NCI-H510A treated with DMSO at 0.1 percent for 48 hours (cell line): ENCODE data around the gene ARHGAP6.

ENCODE experiments used
- DNase-seq: peaks from one replicate; lab custom pipeline; 2025; lab: John Stamatoyannopoulos, UW

ARHGAP6 gene

DNA sequence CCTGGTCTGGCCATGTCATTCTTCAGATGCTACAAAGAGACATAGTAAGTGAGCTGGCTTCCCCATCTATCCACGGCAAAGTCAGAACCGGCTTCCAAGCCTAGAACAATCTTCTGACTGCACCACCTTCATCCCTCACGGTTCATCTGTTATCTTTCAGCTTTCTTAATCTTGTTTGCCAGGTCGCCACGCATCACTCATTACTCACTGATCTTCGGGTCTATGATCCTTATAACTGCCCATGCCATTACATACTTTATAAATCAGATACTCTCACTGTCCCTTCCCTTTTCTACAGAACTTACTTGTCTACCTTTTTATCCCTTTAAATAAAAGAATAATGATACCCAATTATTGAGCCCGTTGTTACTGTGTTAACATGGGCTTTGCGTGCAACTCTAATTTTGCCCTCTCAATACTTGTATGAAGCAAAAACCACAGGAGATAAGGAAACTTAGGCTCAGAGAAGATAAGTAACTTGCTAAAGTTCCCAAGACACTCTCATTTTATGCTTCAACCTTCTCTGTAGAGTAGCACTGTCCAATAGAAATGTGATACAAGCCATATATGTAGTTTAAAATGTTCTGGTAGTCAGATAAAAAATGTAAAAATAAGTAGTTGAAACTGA is 200.8 kb downstream of the ARHGAP6 start:
- no peak for DNase-seq

DNA sequence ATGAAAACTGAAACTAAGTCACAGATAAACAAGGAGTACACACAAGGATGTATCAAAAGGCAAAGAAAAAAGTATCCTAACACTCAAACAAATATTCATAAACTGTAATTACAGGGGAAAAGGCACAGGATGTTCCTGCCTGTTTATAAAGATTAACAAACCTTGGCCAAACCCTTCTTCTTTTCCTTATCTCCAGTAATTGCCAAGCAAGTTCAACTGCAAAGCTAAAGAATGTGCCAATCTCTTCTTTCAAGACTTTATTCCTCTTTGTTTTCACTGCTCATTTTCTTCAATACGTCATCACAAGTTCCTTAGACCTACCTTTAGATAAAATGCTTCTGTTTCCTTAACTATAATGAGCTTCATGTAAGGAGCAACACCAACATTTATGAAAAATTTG is 201.3 kb downstream of the ARHGAP6 start:
- DNase-seq, result no peak

DNA sequence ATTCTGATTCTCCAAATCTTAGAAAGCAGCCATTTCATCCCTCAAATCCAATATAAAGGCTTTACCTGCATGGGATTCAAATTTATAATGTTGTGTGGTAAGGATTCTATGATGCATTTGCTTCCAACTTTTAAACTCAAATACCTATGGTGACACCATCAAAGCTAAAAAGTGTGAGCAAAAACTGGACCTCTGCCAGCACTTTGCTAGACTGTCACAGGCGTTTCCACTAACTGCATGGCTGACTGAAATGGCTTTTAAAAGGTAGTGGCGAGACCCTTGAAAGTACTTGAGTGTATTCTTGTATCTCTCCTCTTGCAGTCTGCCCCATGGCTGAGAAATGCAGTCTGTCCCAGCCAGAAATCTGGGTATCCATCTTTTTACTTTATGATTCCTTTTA is 203.1 kb downstream of the ARHGAP6 start:
- no peak for DNase-seq

DNA sequence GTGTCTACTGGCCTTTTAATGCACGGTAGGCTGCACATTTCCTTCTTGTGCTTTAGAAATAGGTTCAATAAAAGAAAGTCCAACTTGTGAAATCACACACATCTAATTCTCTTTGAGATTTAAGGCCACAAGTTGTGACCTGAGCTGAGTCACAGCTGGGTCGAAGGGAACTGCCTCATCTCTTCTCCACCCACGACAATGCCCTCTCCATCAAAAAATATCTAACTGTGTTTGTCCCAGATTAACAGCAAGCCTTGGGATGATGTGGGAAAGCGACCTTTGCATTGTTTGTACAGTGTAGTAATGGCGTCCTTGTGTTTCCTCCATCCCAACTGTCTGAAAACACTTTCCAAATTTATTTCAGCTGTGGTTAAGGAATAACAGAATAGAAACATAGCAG is 203.6 kb downstream of the ARHGAP6 start:
- DNase-seq, result no peak

DNA sequence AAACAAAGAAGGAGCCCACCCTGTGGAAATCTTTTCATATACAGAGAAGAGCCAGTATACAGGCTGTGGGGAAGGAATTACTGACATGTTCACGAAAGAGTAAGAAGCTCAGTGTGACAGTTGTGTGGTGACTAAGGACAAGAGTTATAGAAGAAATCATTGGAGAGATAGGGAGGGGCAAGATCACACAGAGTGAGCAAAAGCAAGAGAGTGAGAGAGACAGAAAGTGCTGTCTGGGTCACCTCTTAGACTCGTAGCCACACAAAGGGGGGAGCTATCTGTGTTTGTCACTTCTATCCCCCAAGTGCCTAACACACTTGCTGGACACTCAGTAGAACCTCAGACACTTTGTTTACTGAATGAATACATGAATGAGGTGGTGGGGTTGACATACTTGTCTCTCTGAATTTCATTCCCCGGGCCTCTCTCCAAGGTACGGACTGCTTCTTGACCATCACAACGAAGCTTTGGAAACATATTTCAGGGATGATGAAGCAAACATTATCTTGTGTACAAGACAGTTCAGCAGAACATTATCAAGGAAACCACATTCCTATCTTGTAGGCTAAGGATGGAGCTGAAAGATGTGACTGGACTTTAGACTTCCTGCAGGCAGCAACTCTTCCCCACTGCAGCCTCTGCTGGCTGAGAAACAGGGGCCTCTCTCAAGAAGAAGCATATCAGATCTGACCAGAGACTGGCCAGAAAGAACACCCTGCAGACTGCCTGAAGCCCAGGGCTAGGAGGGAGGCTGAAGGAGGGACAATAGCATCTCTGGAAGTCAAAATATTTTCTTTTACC is 204.3 kb downstream of the ARHGAP6 start:
- no peak for DNase-seq

DNA sequence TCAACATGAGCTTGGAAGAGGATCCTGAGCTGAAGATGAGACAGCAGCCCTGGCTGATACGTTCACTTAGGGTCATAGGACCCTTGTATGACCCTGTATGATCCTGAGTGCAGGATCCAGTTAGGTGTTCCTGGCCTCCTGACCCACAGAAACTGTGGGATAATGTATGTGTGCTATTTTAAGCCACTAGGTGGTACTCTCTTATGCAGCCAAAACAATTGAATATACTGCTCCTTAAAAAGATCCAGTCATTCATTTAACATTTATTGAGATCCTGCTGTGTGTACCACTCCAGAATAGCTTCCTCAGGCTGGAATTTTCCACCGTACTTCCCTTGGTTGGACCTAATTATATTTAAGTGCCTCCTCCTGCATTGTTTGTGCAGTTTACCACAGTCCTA is 205.4 kb downstream of the ARHGAP6 start:
- DNase-seq, result no peak

DNA sequence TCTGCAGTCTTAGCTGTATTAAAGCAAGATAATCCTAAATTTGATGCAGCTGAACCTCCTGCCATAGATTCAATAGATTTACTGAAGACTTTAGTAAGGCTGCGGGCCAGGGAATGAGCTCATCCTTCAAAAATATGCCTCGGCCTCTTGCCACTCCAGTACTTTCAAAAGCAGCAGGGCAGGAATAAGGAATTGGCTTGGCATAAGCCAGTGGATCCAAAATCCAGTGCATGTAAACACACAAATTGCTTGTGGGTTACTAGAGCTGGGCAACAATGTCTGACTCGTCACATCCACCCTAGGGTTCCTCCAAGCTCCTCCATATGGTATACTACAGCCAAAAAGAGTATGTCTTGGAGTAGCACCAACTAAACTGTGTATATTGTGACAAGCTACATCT is 207.6 kb downstream of the ARHGAP6 start:
- DNase-seq, result no peak

DNA sequence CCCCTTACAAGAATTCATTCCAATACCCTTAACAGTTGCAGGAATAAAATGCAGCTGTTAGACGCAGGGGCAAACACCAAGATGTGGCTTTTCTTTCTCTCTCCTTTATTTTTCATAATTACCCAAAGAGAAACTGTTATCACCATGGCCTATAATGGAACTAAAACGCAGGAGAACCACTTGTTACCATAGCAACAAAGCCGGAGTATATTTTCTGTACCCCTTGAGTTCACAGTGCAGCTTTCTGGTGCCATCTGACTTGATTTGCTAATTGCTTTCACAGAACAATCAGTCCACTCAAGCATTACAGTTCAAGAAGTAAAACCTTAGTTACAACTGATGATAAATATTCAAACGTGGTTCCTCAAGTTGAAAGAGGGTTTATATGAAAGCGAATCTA is 214.6 kb downstream of the ARHGAP6 start:
- no peak for DNase-seq

DNA sequence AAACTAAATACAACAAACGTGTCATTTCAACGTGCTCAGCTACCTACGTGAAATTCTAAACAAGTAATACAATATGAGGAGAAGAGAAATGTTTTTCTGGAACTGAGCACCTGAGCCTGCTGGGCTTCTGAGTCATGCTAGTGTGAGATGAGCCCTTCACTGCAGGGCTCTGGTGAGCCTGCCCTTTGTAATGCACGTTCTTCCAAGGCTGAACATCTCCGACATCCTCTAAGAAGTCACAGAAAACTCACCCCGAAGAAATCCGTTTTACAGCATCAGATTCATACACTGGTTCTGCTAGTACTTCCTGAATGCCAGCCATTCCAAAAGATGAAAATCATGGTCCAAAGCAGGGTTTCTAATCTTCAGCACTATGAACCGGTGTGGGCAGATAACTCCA is 215.4 kb downstream of the ARHGAP6 start:
- DNase-seq, result no peak

DNA sequence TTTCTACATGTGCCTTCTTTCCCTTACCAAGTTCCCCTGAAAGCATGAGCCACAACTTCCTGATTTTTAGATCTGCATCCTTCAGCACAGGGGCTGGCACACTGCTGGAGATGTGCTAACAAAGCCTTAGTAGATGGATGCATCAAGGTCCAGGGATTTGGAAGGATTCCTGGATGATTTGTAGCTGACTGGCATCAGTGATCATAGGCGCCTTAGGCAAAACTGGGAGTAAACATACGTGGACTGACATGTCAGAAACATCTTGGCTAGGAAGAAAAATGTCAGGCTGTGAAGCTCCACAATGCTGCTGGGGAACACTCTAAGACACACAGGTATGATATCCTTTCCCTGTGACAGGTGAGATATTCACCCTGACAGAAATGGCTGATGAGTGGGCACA is 216.1 kb downstream of the ARHGAP6 start:
- no peak for DNase-seq

DNA sequence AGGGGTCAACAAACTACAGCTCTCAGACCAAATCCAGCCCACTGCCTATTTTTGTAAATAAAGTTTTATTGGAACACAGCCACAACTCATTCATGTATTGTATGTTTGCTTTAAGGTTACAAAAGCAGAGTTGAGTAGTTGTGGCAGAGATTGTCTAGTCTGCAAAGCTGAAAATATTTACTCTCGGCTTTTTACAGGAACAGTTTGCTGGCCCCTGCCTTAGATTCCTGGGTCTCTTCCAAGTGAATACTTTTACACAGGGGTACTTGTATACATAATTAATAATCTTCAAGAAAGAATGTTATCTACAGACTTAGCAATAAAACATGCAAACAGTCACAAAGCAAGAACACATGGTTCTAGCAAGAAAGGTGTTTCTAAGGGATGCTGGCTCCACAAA is 218.3 kb downstream of the ARHGAP6 start:
- no peak for DNase-seq

DNA sequence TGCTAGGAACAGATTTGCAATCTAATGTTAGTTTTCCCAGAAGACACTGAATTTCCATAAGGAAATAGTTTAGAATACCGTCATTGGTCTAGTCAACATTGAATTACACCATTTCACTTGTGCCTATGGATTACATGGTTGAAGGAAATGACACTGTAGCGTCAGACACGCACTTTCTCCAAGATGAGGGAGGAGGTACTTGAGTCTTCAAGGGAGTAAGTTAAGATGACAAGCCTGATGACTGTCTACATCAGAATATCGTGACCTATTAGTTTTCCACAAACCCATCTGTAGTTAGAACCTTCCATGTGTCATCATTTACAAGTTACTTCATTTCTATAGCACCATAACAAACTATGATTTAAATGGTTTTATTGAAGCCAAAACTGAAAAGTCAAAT is 218.8 kb downstream of the ARHGAP6 start:
- no peak for DNase-seq

DNA sequence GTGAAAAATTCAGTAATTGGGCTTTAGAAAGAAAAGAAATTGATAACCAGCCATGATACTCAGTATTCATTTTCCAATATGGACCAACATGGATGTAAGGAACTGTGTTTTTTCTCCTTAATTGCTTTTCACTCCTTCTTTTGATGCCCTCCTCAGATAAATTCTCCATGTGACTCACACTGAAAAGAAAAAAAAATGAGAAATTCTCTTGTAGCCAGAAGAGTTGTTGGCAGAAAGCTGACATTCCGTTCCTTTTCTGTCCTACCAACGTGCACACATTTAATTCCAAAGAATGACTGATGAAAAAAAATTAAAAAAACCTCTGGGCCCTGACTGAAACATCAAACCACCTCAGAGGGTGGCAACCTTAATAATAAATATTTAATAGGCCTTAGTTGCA is 219.4 kb downstream of the ARHGAP6 start:
- no peak for DNase-seq

DNA sequence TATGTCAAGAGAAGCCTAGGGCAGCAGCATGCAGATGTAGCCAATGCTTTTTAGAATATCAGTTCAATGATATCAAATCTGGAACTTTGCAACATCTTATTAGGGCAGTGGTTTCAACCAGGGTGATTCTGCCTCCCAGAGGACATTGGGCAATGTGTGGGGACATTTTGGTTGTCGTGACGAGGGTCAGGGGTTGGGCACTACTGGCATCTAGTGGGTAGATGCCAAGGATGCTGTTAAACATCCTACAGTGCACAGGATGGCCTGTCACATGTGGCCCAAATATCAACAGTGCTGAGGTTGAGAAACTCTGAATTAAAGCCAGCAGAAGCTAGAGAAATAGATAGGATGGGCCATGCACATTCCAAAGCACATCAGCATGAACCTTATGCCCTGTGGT is 220.2 kb downstream of the ARHGAP6 start:
- no peak for DNase-seq

DNA sequence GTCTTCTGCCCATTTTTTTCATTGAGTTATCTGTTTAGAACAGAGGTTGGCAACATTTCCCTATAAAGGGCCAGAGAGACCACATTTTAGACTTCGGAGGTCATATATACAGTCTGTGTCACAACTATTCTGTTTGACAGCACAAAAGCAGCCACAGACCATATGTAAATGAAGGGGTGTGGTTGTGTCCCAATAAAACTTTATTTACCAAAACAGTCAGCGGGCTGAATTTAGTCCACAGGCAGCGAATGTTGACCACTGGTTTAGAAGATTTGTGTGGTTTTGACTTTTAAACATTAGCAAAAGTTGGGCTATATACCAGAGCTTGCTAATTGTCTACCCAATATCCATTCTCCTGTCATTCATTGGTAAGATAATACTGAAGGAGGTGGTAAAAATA is 221.7 kb downstream of the ARHGAP6 start:
- DNase-seq, result no peak

DNA sequence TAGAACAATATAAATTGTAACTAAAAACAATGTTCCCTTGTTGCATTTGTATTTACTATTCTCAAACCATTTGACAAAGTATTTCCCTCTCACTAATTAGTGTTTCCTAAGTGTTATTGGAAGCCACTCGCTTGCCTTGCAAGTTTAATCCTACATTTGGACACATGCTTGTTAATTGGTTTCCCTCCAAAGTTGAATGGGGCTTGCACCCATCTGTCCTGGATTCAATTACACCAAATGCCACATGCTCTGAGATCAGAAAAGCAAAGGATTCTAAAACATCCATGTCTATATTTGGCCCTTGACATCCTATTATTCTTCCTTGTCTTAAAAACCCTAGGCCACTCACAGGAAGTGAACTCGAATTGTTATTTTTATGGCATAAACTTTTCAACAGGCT is 225.9 kb downstream of the ARHGAP6 start:
- DNase-seq, result no peak

DNA sequence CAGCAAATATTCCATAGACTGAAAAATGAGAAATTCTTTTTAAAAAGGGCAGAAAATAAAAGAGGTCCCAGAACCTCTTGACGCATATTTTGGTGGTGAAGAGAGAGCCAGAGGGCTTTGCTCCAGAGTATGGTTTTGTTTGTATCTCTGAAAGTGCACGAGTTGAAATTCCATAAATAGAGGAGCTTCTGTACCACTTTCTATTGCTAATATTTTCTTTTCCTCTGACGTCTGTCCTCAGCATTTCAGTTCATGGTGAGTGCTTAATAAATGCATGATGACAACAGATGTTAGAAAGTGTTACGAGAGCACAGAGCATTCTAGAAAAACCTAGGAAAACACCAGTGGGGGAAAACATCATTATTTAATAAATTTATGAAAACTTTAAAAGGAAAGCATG is 227.0 kb downstream of the ARHGAP6 start:
- DNase-seq, result no peak

DNA sequence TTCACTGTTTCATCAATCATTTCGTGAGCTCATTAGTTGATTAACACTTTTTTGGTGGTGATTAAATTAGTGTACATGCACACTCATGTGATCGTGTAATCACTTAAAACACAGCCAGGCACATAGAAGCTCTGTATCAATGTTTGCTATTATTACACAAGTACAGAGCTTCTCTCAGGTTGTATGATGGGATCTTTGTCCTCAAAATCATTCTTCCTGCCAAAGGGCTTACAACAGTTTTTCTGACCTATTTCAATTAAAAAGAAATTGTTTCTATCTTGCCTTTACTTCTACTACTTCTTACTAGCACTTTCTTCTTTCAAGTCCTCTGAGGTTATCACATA is 227.4 kb downstream of the ARHGAP6 start:
- no peak for DNase-seq

DNA sequence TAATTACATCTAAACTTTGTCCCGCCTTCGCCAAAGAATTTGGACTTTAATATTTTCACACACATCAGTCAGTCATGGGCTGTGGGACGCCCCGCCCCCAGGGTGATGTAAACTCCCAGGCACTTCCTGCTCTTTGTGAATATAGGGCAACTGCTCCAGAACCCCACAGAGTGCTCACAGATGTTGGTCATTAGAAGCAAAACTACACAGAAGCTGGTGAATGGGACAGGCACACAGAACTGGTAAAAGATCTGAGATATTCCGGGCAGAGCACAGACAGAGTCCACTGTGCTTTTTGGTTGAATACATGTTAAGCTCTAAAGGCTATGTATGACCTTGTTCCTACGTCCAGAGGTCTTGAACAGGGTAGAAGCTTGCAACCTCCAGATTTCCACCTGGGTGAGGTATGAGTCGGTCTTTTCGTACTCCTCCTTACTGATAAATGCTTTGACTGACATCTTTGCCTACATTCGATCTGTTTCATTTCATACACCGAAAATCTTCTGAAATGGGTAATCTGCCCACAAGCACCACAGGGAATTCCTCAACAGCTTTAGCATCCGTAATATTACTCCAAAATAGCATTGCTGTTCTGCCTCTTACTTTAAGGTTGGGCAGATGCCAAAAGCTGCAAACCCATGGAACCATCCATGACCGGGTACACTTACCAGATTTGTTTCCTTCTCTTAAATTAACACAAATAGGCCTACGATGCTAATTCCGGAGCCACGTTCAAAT is 227.9 kb downstream of the ARHGAP6 start:
- no peak for DNase-seq

DNA sequence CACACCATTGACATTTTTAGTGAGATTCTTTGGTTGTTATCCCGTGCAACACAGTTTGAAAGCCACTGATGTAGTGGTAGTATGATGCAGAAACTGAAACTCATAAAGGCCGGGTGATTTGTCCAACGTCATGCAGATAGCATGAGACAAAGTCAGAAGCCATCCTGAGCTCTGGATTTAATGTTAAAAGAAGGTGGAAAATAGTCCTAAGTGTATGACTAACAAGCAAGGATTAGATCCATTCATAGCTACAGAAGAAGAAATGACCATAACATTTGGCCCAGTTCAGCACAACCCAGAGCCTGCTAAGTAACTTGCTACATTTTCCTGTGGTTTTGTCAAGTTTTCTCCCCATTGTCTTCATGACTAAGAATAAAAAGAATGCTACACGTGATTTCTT is 230.2 kb downstream of the ARHGAP6 start:
- no peak for DNase-seq

DNA sequence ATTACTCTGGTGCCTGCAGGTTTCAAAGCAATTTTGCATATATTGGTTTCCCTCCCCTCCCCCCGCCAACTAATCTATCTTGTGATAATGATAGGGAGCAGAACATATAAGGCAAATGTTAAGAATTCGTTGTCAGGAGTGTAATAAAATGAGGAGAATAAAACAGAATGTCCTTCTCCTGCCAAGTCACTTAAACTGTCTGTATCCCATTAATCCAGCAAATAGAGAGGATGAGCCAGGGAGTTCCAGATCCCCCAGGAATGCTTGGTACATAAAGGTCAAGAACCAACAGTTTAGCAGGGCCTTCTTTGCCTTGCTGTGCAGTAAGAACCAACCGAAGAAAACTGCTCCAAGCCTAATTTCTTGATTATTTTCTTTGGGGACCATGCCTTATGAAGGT is 231.1 kb downstream of the ARHGAP6 start:
- no peak for DNase-seq

DNA sequence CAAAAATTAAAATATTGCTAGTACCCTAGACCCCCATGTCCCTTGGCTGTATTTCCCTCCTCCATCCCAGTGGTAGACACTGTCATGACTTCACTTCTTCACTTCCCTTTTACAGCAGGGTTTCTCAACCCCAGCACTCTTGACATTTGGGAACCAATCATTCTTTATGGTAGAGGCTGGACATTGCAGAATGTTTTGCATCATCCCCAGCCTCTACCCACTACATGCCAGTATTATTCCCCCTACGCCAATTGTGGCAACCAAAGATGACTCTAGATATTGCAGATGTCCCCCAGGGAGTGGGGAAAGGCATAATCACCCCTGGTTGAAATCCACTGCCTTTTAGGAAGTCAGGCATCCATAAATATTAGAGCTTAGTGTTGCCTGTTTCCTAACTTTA is 233.9 kb downstream of the ARHGAP6 start:
- no peak for DNase-seq

DNA sequence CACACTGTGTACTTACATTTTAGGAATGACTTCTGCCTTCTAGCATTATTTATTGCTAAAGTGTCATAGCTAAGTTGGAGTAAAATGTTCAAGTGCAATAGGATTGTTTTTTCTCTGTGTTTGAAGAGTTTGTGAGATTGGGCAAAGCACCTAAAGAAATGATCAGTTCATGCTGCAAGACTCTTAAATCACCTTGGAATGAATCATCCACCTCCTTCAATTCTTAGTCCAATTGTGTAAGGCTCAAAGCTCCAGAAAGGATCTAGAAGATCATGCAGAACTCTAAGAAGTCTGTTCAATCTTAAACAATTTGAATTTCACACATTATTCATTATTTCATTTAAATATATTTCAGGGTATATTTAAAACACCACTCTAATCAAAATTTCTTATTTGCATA is 235.4 kb downstream of the ARHGAP6 start:
- DNase-seq, result no peak
